Omental fat pad (tissue), 4 donors: ENCODE results near the gene LY9. TPM values are rescaled to one million over a fixed set of nuclear protein-coding genes. Genes with fewer than 3 reads are reported as not detected.

Source experiments
- ATAC-seq: fragments of 150-250 bp; one replicate; pipeline ENCODE4 v1.9.1; 2016; ENCODE audit warnings: mild to moderate bottlenecking, moderate library complexity; ENCODE audit not compliant: low FRiP score
- DNase-seq: peaks from one replicate; pipeline ENCODE4 v3.0.0-alpha.2; 2019; ENCODE audit warnings: low spot score
- total RNA-seq, 4 donors: library from RNA; depleted of rRNA; stranded (reverse); fragments of >200 nt; gene quantifications; one replicate each; pipeline ENCODE4 v1.1.0, GENCODE V29; 2016
- TF ChIP-seq, protein P1 (sequence below), 3 donors: fragments of 450-650 bp; IDR thresholded peaks; one replicate each; pipeline ENCODE4 v1.5.1; 2016 to 2017; ENCODE audit warnings: antibody characterized with exemption in 3 of 3, mild to moderate bottlenecking in 3 of 3, moderate library complexity in 2 of 3

Gene LY9
- total RNA-seq, 4 donors from 2014 or later, result 0.95 to 3.2 (median 1.4) TPM

- TF ChIP-seq, protein P1, sequence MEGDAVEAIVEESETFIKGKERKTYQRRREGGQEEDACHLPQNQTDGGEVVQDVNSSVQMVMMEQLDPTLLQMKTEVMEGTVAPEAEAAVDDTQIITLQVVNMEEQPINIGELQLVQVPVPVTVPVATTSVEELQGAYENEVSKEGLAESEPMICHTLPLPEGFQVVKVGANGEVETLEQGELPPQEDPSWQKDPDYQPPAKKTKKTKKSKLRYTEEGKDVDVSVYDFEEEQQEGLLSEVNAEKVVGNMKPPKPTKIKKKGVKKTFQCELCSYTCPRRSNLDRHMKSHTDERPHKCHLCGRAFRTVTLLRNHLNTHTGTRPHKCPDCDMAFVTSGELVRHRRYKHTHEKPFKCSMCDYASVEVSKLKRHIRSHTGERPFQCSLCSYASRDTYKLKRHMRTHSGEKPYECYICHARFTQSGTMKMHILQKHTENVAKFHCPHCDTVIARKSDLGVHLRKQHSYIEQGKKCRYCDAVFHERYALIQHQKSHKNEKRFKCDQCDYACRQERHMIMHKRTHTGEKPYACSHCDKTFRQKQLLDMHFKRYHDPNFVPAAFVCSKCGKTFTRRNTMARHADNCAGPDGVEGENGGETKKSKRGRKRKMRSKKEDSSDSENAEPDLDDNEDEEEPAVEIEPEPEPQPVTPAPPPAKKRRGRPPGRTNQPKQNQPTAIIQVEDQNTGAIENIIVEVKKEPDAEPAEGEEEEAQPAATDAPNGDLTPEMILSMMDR (IDR thresholded peaks at IDR 0.05), result no peak
- ATAC-seq, result no peak
- DNase-seq, result no peak
Observed at GRCh38 chr1:160855181-160855981, 59.4 kb downstream of the LY9 start.

DNA sequence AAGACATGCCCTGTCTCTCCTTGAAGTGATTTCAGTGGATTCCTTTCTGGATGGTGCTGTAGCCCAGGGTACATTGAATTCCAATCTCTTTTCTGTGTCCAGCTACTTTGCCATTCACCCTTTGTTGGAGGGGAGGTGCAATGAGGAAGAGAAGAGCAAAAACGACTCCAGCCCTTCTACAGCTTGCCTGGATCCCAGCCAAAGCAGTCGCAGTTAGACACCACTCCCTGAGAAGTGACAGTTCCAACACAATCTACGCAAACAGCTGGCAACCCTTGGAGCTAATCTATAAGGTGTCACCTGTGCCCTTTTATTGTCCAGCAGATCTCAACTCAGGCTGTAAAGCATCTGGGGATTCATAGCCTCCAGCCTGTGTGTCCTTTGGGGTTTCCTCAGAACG, 62.1 kb downstream of the LY9 start:
- DNase-seq (no peak), ATAC-seq (no peak)
- TF ChIP-seq, protein P1 (IDR thresholded peaks at IDR 0.05), result no peak

- TF ChIP-seq, protein P1 (IDR thresholded peaks at IDR 0.05), result no peak
- DNase-seq (no peak), ATAC-seq (no peak)
Observed at GRCh38 chr1:160858507-160858906, 62.5 kb downstream of the LY9 start.

GRCh38 chr1:160859166-160859565, 63.2 kb downstream of the LY9 start:
- TF ChIP-seq, protein P1 (IDR thresholded peaks at IDR 0.05), result no peak
- ATAC-seq, result no peak
- DNase-seq, result no peak

DNA sequence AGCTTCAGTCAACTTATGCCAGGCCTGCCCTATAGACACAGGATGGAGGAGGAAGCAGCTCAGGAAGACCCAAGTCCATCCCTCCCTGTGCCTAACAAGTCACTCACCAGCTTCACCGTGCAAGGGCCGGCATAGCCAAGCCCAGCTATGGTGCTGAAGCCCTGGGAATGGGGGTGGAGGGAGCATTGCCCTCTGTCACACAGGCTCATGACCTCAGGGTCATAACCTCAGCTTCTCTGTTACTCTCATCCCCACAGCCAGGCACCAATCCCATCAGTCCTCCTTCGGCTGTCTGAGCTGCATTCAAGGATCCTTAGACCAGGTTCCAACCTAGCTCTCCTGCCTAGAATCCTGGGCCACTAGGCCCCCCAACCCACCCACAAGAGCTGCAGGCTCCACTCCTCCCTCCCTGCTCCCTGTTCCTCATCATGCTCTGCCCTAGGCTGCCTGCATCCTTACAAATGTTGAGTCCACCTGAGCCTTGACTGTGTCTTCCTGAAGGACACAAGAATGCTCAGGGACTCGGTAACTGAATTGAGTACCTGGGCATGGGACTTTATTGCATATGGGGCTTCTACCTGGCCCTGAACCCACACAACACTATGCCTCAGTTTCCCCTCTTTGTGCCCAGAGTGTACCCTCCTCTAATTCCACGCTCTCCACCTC, 65.0 kb downstream of the LY9 start:
- DNase-seq (no peak), ATAC-seq (peak; percentile 20)
- TF ChIP-seq, protein P1 (IDR thresholded peaks at IDR 0.05), result no peak

- no peak for DNase-seq
- peak; percentile 49 for ATAC-seq
- TF ChIP-seq, protein P1 (IDR thresholded peaks at IDR 0.05), result no peak
Observed at GRCh38 chr1:160862203-160863060, 66.5 kb downstream of the LY9 start, which contains the start of gene CD244. CD244 (minus strand) TSS chr1:160862887; CDS start chr1:160862677, 210 bp downstream.
